Activated CD4-positive, alpha-beta T cell treated with anti-CD3 and anti-CD28 coated beads, Interleukin-2, amount 50 U/mL, for 48 hours (primary cell): Measurements from ENCODE around the gene RNF180.
A peak's percentile ranks its signal among the peaks of the same experiment; 100 is the strongest.

Experiments used
- DNase-seq, 2 experiments: peaks; one replicate each; pipeline ENCODE4 v3.0.0-alpha.2; 2020

RNF180 gene

GRCh38 chr5:64165500-64166200 is at the start of gene RNF180:
TSS of gene RNF180 (plus strand) at chr5:64165843. CDS start at chr5:64200808, 34,965 bp downstream.
- no peak for DNase-seq

DNA sequence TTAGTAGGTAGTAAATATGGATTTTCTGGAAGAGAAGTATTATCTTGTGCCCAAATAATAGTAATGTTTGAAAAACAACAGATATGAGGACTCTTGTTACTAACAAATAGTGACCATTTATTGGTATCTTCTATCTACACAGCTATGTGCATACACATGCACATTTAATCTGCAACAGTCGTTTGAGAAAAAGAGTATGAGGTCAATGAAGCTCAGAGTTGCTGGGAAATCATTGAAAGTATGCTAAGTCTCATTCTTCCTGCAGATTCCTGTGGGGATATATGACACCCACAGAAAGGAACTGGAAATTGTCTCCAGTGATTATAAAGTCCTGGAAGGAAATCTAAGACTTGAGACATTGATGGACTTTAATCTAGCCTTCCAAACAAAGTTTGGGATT is 40.1 kb upstream of the RNF180 start:
- no peak for DNase-seq

GRCh38 chr5:64126202-64126741 is 39.4 kb upstream of the RNF180 start:
- no peak for DNase-seq

DNA sequence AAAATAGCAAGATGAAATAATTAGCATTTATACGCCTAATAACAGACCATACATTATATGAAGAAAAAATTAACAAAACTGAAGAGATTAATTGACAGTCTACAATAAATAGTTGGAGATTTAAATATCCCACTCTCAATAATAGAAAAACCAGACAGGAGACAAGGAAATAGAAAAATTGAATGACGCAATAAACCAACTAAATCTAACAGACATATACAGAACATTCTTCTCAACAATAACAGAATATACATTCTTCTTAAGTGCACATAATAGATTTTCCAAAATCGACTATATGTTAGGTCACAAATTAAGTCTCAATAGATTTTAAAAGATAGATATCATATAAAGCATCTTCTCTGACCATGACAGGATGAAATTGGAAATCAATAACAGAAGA is 25.6 kb upstream of the RNF180 start:
- DNase-seq: no peak

GRCh38 chr5:64144425-64145215 is 21.0 kb upstream of the RNF180 start:
- DNase-seq: no peak

- no peak for DNase-seq
These were observed 20.3 kb upstream of the RNF180 start for GRCh38 chr5:64145216-64145895.

DNA sequence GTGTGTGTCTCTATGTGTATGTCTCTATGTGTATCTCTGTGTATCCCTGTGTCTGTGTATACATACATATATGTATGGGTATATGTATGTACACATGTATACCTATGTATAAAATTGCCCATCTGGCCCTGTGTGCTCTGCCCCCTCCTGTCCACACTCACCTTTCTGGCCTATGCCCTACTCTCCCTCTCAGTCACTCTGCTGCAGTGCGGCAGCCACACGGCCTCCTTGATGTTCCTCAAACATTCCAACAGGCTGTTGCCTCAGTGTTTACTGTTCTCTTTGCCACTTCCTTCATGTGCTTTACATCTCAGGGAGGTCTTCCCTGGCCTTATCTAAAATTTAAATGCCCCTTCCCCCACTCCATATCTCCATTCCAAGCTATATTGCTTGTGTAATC is 18.3 kb upstream of the RNF180 start:
- no peak for DNase-seq

GRCh38 chr5:64147849-64148441 is 17.7 kb upstream of the RNF180 start:
- DNase-seq: peak; percentile 7

GRCh38 chr5:64149268-64149667 is 16.4 kb upstream of the RNF180 start:
- no peak for DNase-seq

GRCh38 chr5:64149857-64150521 is 15.7 kb upstream of the RNF180 start:
- DNase-seq: no peak

DNA sequence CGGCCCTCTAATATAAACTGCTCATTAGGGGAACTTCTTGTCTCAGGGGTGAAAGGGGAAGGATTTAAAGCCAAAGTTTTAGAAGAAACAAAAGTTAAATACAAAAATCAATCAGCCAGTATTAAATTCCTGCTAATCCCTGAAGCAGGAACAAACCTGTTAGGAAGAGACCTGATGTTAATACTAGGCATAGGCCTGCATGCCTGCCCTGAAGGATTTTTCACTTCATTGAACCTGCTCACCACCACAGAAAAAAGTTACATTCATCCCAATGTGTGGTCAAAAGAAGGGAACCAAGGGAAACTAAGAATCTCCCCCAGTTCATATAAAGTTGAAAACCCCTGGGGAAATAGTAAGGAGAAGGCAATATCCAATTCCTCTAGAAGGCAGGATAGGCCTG is 9.4 kb upstream of the RNF180 start:
- DNase-seq: no peak

DNA sequence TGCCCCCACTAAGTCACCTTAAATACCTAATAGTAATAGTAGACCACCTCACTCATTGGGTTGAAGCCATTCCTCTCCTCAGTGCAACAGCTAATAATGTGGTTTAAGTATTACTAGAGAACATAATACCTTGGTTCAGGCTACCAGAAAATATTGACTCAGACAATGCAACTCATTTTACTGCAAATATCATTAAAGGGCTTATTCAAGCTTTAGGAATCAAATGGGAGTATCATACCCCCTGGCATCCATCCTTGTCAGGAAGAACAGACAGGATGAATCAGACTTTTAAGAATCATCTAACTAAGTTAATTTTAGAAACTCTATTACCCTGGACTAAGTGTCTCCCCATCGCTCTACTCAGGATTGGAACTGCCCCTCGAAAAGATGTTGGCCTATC is 6.8 kb upstream of the RNF180 start:
- DNase-seq: no peak

- no peak for DNase-seq
These were observed 5.4 kb upstream of the RNF180 start for GRCh38 chr5:64160201-64160600.

GRCh38 chr5:64161420-64161819 is 4.2 kb upstream of the RNF180 start:
- no peak for DNase-seq

DNA sequence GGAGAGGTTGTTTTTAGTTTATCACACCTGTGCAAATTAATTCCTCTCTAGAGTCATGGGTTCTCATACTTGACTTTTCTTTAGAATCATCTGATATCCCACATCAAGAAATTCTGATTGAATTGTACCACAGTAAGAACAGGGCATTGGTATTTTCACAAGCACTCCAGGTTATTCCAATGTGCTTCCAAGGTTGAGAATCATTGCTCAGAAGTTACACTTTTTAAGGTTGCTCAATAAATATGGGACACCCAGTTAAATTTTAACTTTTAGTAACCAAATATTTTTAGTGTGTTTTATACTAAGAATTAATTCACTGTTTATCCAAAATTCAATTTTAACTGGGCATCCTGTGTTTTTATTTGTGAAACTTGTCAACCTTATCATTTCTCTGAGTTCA is 2.5 kb upstream of the RNF180 start:
- no peak for DNase-seq

GRCh38 chr5:64163746-64164145 is 1.9 kb upstream of the RNF180 start:
- no peak for DNase-seq

DNA sequence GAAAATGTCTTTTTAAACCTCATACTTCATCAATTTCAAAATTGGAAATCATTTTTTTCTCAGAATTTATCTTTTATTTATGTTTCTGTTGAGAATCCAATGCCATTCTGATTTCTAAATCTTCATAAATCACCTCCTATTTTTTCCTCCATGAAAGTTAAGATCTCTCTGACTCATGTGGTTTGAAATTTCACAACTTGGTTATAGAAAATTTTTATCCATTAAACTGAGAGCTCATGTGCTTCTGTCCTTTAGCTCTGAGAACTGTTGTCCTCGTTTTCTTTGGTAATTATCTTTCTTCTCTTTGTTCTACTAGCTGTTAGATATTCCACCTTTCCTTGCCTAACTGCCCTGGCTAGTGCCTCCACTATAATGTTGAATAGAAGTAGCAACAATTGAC is 1.5 kb upstream of the RNF180 start:
- DNase-seq: no peak

DNA sequence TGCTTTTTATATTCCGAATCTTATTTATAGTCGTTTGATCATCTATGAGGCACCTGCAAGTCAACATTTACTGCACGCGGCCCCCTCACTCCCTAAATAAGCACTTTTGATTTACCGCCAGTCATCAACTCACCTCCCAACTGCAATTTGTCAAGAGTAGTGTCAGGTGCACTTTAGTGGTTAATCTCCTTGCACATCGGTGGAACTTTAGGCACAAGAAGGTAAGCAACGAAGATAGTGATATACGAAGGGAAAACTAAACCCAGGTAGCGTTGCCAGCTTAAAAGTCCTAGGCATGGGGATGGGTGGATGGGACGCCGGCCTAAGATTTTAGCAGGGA is 513 bp upstream of the RNF180 start:
- no peak for DNase-seq

DNA sequence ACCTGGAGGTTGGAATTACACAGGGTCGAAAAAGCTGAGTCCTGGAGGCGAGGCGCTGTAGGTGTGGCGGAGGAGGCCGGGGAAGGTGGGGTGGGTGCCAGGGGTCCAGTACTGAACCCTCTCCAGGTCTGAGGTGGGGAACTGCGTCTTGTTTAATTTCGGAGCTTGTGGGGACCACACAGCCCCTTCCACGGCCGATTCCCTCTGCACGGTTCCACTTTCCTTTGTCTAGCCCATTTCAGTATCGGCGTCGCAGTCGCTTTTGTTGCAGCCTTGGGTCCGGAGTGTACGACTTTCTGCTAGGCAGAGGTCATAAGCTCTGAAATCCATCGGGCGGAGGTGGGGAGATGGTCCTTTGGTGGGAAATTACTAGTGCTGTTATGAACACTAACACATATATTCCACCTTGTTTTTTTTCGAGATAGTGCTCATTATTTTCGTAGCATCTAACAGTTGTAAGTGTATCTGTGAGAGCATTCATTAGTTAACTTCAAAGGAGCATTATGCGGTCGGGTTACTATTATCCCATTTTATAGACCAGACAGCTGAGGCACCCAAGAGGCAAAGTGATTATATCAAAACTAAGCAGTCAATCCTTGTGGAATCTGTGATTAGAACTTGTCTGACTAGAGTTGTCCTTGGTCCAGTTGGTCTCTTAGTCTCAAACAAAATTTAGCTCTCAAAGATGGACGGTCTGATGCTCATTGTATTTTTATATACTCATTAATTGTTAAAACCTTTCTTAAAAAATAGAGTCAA is 737 bp downstream of the RNF180 start:
- no peak for DNase-seq

DNA sequence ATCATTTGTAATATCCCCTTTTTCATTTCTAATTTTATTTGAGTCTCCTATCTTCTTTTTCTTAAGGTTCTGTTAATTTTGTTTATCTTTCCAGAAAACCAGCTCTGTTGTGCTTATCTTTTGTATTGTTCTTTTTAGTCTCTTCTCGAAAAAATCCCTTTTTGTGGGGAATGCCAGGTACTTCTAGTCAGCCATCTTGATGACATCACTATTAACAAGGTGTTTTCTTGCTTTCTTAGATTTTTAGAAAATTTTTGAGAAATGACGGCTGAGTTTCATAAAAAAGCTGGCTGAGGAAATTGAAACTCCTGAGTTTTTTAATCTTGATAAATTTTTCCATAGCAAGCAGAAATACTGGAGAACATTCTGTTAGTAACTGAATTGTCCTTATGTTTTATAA is 10.7 kb downstream of the RNF180 start:
- no peak for DNase-seq

DNA sequence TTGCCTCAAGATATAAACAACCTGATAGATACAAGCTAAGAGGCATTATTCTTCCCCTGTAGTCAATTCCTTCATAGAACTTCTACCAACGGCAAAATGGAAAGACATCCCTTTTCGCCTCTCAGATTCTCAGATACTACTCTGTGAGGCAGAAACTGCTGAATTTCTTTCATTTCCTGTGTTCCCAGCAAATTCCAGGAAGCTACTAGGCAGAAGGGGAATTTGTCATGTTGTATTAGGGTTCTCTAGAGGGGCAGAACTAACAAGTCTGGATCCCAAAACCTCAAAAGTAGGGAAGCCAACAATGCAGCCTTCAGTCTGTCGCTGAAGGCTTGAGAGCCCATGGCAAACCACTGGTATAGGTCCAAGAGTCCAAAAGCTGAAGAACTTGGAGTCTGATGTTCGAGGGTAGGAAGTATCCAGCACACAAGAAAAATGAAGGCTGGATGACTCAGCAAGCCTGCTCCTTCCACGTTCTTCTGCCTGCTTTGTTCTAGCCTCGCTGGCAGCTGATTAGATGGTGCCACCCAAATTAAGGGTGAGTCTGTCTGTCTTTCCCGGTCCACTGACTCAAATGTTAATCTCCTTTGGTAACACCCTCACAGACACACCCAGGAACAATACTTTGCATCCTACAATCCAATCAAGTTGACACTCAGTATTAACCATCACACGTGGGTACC is 15.2 kb downstream of the RNF180 start:
- no peak for DNase-seq
